ENCODE data around the gene SEMA5B.

The SEMA5B gene

GRCh38 chr3:122907471-122907870 lies 120.1 kb downstream of the SEMA5B start:
- TF ChIP-seq TCF12 (IDR thresholded peaks at IDR 0.05; ENCODE audit: low read depth) (no peak), EP300 (IDR thresholded peaks at IDR 0.05; ENCODE audit: borderline replicate concordance) (no peak), REST (IDR thresholded peaks at IDR 0.05; ENCODE audit: low read depth) (no peak), FOXM1 (IDR thresholded peaks at IDR 0.05; ENCODE audit: borderline replicate concordance, low read depth) (no peak), TEAD4 (IDR thresholded peaks at IDR 0.05) (no peak), USF1 (IDR thresholded peaks at IDR 0.05) (no peak), RAD21 (IDR thresholded peaks at IDR 0.05; ENCODE audit: low read depth) (no peak), CEBPB (IDR thresholded peaks at IDR 0.05) (no peak), YY1 (IDR thresholded peaks at IDR 0.05; ENCODE audit: low read depth) (no peak), EGR1 (IDR thresholded peaks at IDR 0.05) (no peak), CREB1 (IDR thresholded peaks at IDR 0.05; ENCODE audit: low read depth) (no peak)
- TF ChIP-seq, protein P1, sequence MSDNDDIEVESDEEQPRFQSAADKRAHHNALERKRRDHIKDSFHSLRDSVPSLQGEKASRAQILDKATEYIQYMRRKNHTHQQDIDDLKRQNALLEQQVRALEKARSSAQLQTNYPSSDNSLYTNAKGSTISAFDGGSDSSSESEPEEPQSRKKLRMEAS (IDR thresholded peaks at IDR 0.05), result no peak

DNA sequence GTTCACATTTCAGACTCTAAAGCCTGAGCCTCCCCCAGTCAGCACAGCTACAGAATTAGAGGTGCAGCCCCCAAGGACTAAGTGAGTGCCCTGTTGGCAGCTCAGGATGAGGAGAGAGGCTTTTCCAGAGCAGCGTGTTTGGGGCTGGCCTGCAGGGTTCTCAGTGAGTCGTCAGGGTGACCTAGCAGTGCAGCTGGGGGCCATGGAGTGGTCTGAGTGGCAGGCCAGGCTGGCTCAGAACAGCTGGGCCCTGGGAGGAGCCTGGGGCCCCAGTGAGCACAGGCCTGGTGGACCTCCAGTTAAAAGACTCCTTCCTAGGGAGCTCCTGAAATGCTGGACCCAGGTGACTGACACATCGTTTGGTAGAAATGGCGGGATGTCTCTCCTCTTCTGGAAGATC lies 124.4 kb downstream of the SEMA5B start:
- no peak for TF ChIP-seq FOXM1 (IDR thresholded peaks at IDR 0.05; ENCODE audit: borderline replicate concordance, low read depth)
- TF ChIP-seq RAD21 (IDR thresholded peaks at IDR 0.05; ENCODE audit: low read depth), result no peak
- TF ChIP-seq, protein P1 (IDR thresholded peaks at IDR 0.05), result no peak
- no peak for TF ChIP-seq TCF12 (IDR thresholded peaks at IDR 0.05; ENCODE audit: low read depth)
- no peak for TF ChIP-seq NFIC (IDR thresholded peaks at IDR 0.05)
- TF ChIP-seq CEBPB (IDR thresholded peaks at IDR 0.05), result no peak
- TF ChIP-seq TAF1 (IDR thresholded peaks at IDR 0.05; ENCODE audit: low read depth), result no peak
- TF ChIP-seq EP300 (IDR thresholded peaks at IDR 0.05; ENCODE audit: borderline replicate concordance), result no peak
- no peak for TF ChIP-seq YY1 (IDR thresholded peaks at IDR 0.05; ENCODE audit: low read depth)
- no peak for TF ChIP-seq ZBTB7A (IDR thresholded peaks at IDR 0.05; ENCODE audit: low read depth)
- TF ChIP-seq EGR1 (IDR thresholded peaks at IDR 0.05), result no peak

- TF ChIP-seq TAF1 (IDR thresholded peaks at IDR 0.05; ENCODE audit: low read depth) (no peak), REST (IDR thresholded peaks at IDR 0.05; ENCODE audit: low read depth) (no peak)
Measured at GRCh38 chr3:122902326-122902725, 125.2 kb downstream of the SEMA5B start.

- TF ChIP-seq EP300 (IDR thresholded peaks at IDR 0.05; ENCODE audit: borderline replicate concordance) (no peak), TCF12 (IDR thresholded peaks at IDR 0.05; ENCODE audit: low read depth) (no peak), CREB1 (IDR thresholded peaks at IDR 0.05; ENCODE audit: low read depth) (no peak), YY1 (IDR thresholded peaks at IDR 0.05; ENCODE audit: low read depth) (no peak), TAF1 (IDR thresholded peaks at IDR 0.05; ENCODE audit: low read depth) (no peak), CEBPB (IDR thresholded peaks at IDR 0.05) (no peak), TEAD4 (IDR thresholded peaks at IDR 0.05) (no peak), RAD21 (IDR thresholded peaks at IDR 0.05; ENCODE audit: low read depth) (no peak), USF1 (IDR thresholded peaks at IDR 0.05) (no peak), FOXM1 (IDR thresholded peaks at IDR 0.05; ENCODE audit: borderline replicate concordance, low read depth) (no peak), EGR1 (IDR thresholded peaks at IDR 0.05) (no peak), NFIC (IDR thresholded peaks at IDR 0.05) (no peak), ZBTB7A (IDR thresholded peaks at IDR 0.05; ENCODE audit: low read depth) (no peak), REST (IDR thresholded peaks at IDR 0.05; ENCODE audit: low read depth) (no peak)
- TF ChIP-seq, protein P1 (IDR thresholded peaks at IDR 0.05), result no peak
Measured at GRCh38 chr3:122898298-122898697, 129.3 kb downstream of the SEMA5B start.

All from Ishikawa (cell line).